A673 (cell line): ENCODE results near the gene MMP24.

Source experiments
- EZH2 ChIP-seq: fragments of 200-600 bp; sonication (generic); IDR thresholded peaks from 2 replicates; pipeline ENCODE4 v1.6.1; 2017; ENCODE audit warnings: borderline replicate concordance, low read depth, mild to moderate bottlenecking, mixed read lengths, antibody characterized with exemption, low read length; ENCODE audit not compliant: poor library complexity, severe bottlenecking
- TF ChIP-seq, protein P1 (sequence below): fragments of 300-800, 200-600 bp; sonication (generic); conservative IDR thresholded peaks from 2 replicates; pipeline ENCODE4 v1.5.1; 2017; ENCODE audit warnings: low read depth, mild to moderate bottlenecking, antibody characterized with exemption, low read length, moderate library complexity, mixed read lengths

DNA sequence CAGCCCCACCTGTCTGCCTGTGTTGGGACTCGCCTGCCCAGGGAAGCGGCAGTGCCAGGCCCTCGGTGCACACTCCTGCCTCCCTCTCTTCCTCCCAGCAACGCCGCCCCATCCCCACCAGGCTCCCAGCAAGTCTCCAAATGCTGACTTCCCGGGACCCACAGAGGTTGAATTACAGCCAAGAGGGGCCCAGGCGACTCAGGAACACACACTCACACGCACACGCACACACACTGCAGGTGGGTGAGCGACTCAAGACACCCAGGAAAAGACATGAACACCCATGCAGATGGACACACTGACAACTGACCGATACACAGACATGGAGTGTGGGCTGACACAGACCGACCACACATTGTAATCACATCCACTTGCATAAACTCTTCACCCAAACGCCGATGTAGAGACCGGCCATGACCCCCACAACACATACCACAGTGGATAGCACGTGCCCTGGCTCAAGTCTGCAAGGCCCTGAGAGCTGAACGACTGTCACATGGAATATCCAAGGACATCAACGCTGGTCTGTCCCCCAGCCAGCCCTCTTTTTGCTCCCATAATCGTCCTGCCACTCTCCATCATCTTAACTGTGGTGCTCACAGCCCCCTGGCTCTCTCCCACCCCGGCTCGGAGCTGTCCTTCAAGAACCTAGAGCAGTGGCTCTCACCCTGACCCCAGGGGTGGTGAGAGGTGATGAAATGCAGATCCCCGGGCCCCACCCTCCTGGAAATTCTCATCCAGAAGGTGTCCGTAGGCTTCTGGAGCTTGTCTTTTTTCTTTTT lies 66.2 kb downstream of the MMP24 start:
- TF ChIP-seq, protein P1, sequence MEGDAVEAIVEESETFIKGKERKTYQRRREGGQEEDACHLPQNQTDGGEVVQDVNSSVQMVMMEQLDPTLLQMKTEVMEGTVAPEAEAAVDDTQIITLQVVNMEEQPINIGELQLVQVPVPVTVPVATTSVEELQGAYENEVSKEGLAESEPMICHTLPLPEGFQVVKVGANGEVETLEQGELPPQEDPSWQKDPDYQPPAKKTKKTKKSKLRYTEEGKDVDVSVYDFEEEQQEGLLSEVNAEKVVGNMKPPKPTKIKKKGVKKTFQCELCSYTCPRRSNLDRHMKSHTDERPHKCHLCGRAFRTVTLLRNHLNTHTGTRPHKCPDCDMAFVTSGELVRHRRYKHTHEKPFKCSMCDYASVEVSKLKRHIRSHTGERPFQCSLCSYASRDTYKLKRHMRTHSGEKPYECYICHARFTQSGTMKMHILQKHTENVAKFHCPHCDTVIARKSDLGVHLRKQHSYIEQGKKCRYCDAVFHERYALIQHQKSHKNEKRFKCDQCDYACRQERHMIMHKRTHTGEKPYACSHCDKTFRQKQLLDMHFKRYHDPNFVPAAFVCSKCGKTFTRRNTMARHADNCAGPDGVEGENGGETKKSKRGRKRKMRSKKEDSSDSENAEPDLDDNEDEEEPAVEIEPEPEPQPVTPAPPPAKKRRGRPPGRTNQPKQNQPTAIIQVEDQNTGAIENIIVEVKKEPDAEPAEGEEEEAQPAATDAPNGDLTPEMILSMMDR: no peak
- no peak for TF ChIP-seq EZH2
